ENCODE measurements around the gene VRK3. TPM values are rescaled to one million over a fixed set of nuclear protein-coding genes. Genes with fewer than 3 reads are reported as not detected.
"Not testable (repeated sequence)": the region's sequence is repeated elsewhere in the genome, so short reads cannot be mapped to it uniquely, and the experiment has no call there.

Gene VRK3
- polyA plus RNA-seq, 2 of the 4 experiments (the other 2 are of a cell fraction), result 35.2 to 37.4 TPM

DNA sequence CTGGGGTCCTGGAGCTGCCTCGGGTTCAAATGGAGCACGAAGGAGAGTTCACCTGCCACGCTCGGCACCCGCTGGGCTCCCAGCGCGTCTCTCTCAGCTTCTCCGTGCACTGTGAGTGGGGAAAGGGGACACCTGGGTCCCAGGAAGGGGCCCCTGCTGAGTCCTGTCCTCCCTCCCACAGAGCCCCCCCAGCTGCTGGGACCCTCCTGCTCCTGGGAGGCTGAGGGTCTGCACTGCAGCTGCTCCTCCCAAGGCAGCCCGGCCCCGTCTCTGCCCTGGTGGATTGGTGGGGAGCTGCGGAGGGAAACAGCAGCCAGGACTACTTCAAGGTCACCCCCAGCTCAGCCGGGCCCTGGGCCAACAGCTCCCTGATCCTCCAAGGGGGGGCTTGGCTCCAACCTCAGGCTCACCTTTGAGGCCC is 53.2 kb downstream of the VRK3 start (continued):
- TF ChIP-seq ATOH8 (CRISPR knock-in tag; IDR thresholded peaks at IDR 0.05; ENCODE audit: low read depth), result no peak
- no peak for TF ChIP-seq JUN (IDR thresholded peaks at IDR 0.05)
- TF ChIP-seq, protein P1, sequence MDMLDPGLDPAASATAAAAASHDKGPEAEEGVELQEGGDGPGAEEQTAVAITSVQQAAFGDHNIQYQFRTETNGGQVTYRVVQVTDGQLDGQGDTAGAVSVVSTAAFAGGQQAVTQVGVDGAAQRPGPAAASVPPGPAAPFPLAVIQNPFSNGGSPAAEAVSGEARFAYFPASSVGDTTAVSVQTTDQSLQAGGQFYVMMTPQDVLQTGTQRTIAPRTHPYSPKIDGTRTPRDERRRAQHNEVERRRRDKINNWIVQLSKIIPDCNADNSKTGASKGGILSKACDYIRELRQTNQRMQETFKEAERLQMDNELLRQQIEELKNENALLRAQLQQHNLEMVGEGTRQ (IDR thresholded peaks at IDR 0.05), result no peak
- TF ChIP-seq GATA3 (IDR thresholded peaks at IDR 0.05; ENCODE audit: borderline replicate concordance), result no peak
- TF ChIP-seq CEBPB (IDR thresholded peaks at IDR 0.05), result no peak

- H3K27ac ChIP-seq; H3K4me3 ChIP-seq; H3K4me1 ChIP-seq; H3K9me3 ChIP-seq; H3K4me2 ChIP-seq; POLR2A ChIA-PET; DNase-seq (ENCODE audit: low read depth in 1 of 2, low spot score in 1 of 2); FAIRE-seq: not testable (repeated sequence)
- CTCF ChIA-PET, result interaction anchor here (1.4 kb wide), 1 partner anchor 15 kb away, joined by 4 read pairs; no protein-coding TSS in a partner anchor
- ATAC-seq, result peak; percentile 44 to 58; a peak in 5 of 6 replicates
- 15% methylated on average over 4 of the region's 9 CpGs for WGBS (ENCODE audit: missing lambda C conversion rate)
Measured at GRCh38 chr19:49969355-49969754, 55.8 kb downstream of the VRK3 start.

- Histone ChIP-seq H3K9me3 (no peaks in the 10 kb centered on the region), H3K4me1 (no peaks in the 10 kb centered on the region), H3K4me2 (no peak overlapping the region), H3K27ac (no peak overlapping the region), H3K4me3 (no peak overlapping the region)
- 33% methylated on average over 5 of the region's 5 CpGs for WGBS (ENCODE audit: missing lambda C conversion rate)
- FAIRE-seq (no peak), ATAC-seq (no peak), DNase-seq (ENCODE audit: low read depth in 1 of 2, low spot score in 1 of 2) (no peak)
- TF ChIP-seq, protein P1 (IDR thresholded peaks at IDR 0.05), result no peak
- TF ChIP-seq RARB (CRISPR knock-in tag; IDR thresholded peaks at IDR 0.05) (no peak), RCOR1 (IDR thresholded peaks at IDR 0.05; ENCODE audit: low read depth, low read length) (no peak), ATOH8 (CRISPR knock-in tag; IDR thresholded peaks at IDR 0.05; ENCODE audit: low read depth) (no peak), HEYL (CRISPR knock-in tag; IDR thresholded peaks at IDR 0.05) (no peak), EHMT2 (IDR thresholded peaks at IDR 0.05; ENCODE audit: low read depth) (no peak), BHLHE40 (IDR thresholded peaks at IDR 0.05; ENCODE audit: low read depth, low read length) (no peak), ZC3H11A (IDR thresholded peaks at IDR 0.05) (no peak), MAFK (IDR thresholded peaks at IDR 0.05; ENCODE audit: partially characterized antibody) (no peak), MAZ (IDR thresholded peaks at IDR 0.05; ENCODE audit: borderline replicate concordance, low read depth, low read length) (no peak)
- TF ChIP-seq, protein P2, sequence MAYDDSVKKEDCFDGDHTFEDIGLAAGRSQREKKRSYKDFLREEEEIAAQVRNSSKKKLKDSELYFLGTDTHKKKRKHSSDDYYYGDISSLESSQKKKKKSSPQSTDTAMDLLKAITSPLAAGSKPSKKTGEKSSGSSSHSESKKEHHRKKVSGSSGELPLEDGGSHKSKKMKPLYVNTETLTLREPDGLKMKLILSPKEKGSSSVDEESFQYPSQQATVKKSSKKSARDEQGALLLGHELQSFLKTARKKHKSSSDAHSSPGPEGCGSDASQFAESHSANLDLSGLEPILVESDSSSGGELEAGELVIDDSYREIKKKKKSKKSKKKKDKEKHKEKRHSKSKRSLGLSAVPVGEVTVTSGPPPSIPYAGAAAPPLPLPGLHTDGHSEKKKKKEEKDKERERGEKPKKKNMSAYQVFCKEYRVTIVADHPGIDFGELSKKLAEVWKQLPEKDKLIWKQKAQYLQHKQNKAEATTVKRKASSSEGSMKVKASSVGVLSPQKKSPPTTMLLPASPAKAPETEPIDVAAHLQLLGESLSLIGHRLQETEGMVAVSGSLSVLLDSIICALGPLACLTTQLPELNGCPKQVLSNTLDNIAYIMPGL (CRISPR knock-in tag; IDR thresholded peaks at IDR 0.05; ENCODE audit: borderline replicate concordance), result no peak
- POLR2A ChIA-PET, result no interaction called here
- CTCF ChIA-PET, result interaction anchor here (0.7 to 1.4 kb wide), 2 partner anchors 16 to 30 kb away, joined by 3 to 4 read pairs; no protein-coding TSS in a partner anchor
Measured at GRCh38 chr19:49968279-49968922, 56.8 kb downstream of the VRK3 start.

DNA sequence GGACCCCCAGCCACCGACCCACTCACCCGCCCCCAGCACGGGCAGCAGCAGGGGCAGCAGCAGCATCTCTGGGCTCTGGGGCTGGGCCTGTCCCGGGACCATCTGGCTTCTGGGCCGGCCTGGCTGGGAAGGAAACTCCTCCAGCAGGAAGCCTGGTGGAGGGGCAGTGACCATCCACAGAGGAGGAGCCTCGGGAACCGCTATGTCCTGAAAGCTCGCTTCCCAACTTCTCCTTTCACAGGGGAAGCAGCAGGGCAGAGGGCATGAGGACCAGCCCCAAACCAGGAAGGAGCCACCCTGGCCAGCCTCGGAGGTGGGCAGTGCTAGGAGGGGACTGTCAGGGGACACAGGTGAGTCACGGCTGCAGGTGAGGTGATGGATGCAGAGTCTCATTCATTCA is 64.2 kb downstream of the VRK3 start, which contains the start of gene SIGLEC11:
Gene SIGLEC11, minus strand, starts transcription at position 193 of the 400 bp plus-strand sequence. Its CDS starts 91 bp downstream, at position 102.
- WGBS (ENCODE audit: missing lambda C conversion rate), result 59% methylated on average over 5 of the region's 10 CpGs
- peak; percentile 52 to 67 for ATAC-seq
- H3K9me3 ChIP-seq; H3K4me3 ChIP-seq; FAIRE-seq; H3K4me2 ChIP-seq; H3K27ac ChIP-seq; DNase-seq (ENCODE audit: low read depth in 1 of 2, low spot score in 1 of 2); H3K4me1 ChIP-seq; POLR2A ChIA-PET: not testable (repeated sequence)
- CTCF ChIA-PET, result interaction anchor here (1.2 kb wide), 1 partner anchor 22 kb away, joined by 4 read pairs; no protein-coding TSS in a partner anchor

DNA sequence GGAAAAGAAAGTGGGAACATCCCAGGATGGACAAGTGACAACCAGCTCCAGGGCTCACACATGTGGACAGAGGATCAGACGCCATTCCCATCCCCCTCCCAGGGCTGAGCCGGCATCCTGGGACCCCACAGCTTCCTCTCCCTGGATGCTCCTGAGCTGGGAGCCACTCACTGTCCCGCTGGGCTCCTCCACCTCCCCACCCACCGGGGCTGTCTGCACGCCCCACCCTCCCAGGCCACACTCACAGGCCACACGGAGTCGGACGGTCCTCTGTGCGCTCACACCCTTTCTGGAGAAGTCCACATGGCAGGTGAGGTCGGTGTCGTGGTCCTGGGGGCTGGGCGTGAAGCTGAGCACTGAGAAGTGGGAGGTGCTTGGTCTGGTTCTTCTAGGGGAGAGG is 65.3 kb downstream of the VRK3 start:
- WGBS (ENCODE audit: missing lambda C conversion rate), result no CpG with 5 or more reads among the region's 12 CpGs
- CTCF ChIA-PET; H3K27ac ChIP-seq; DNase-seq (ENCODE audit: low read depth in 1 of 2, low spot score in 1 of 2); H3K4me3 ChIP-seq; FAIRE-seq; POLR2A ChIA-PET; H3K4me2 ChIP-seq; H3K4me1 ChIP-seq; H3K9me3 ChIP-seq: not testable (repeated sequence)
- peak; percentile 22 to 25; a peak in 3 of 6 replicates for ATAC-seq

- 28% methylated on average over 13 of the region's 13 CpGs for WGBS (ENCODE audit: missing lambda C conversion rate)
- H3K4me2 ChIP-seq; H3K9me3 ChIP-seq; H3K4me3 ChIP-seq; FAIRE-seq; H3K4me1 ChIP-seq; H3K27ac ChIP-seq; POLR2A ChIA-PET; DNase-seq (ENCODE audit: low read depth in 1 of 2, low spot score in 1 of 2): not testable (repeated sequence)
- peak in 1 of 2 experiments; percentile 16; a peak in 3 of 6 replicates for ATAC-seq
- CTCF ChIA-PET, result interaction anchor here (3.7 kb wide), 1 partner anchor 22 kb away, joined by 24 read pairs; no protein-coding TSS in a partner anchor
Measured at GRCh38 chr19:49958596-49958995, 66.6 kb downstream of the VRK3 start.

DNA sequence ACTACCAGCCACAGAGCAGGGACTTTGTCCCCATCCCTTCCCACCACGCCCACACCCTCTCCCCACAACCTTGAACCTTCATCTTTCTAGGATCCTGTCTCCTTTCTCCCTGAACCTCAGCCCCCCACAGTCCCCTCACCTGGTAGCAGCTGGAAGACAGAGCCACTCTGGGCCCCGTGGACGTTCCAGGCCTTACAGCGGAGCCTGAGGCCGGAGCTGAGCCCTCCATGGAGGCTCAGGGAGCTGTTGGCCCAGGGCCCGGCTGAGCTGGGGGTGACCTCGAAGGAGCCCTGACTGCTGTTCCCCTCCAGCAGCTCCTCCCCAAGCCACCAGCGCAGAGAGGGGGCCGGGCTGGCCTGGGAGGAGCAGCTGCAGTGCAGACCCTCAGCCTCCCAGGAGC is 67.0 kb downstream of the VRK3 start:
- DNase-seq (ENCODE audit: low read depth in 1 of 2, low spot score in 1 of 2); POLR2A ChIA-PET; H3K27ac ChIP-seq; H3K4me3 ChIP-seq; H3K9me3 ChIP-seq; H3K4me2 ChIP-seq; FAIRE-seq; H3K4me1 ChIP-seq: not testable (repeated sequence)
- CTCF ChIA-PET, result interaction anchor here (0.6 to 3.7 kb wide), 3 partner anchors 21 to 615 kb away, joined by 4 to 24 read pairs (median 6); no protein-coding TSS in a partner anchor
- peak in 1 of 2 experiments; percentile 8; a peak in 2 of 6 replicates for ATAC-seq
- 40% methylated on average over 8 of the region's 9 CpGs for WGBS (ENCODE audit: missing lambda C conversion rate)
